GM12874 (cell line): ENCODE results near the gene BHLHE23.

Experiments used
- TF ChIP-seq, protein P1 (sequence below): IDR thresholded peaks from 2 replicates; pipeline ENCODE4 v1.5.1; 2011; ENCODE audit warnings: low read depth, mild to moderate bottlenecking, control low read depth, low read length, moderate library complexity; ENCODE audit not compliant: insufficient read depth

BHLHE23 gene

DNA sequence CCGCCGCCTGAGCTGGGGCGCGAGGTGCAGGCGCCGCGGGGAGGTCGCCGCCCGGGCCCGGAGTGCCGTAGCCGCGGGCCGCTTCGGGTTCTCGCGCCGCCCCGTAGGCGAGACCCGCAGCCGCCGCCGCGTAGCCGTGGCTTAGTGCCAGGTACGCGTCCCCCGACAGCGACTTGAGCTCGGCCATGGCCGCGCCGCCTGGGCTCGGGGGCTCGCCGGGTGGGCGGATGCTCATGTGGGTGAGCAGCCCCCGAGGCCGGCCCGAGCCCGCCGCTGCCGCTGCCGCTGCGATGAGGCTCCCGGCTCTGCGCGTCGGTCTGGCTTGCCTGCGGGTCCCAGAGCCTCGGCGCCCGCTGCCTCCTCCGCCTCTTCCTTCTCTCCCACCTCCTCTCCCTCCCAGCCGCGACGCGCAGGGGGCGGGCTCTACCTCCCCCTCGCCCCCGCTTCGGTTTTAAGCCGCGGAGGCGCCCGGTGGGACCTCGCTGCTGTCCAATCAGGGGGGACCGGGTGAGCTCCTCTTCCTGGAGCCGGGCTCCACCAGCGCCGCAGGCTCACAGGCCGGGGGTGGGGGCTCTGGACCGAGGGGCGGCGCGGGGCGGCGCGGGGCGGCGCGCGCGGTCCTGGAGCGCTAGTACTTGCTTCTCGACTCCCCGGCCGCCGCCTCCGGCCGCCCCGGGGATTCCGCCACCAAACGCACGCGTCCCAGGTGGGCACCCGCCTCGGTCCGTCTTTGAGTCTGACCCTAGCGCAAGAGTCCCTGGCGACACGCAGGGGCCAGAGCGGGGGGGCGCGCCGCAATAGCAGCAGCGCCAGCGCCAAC lies at the start of gene BHLHE23:
TSS of gene BHLHE23 (minus strand) at position 425 of the 820 bp plus-strand sequence. CDS start at position 235, 190 bp downstream.
- TF ChIP-seq, protein P1, sequence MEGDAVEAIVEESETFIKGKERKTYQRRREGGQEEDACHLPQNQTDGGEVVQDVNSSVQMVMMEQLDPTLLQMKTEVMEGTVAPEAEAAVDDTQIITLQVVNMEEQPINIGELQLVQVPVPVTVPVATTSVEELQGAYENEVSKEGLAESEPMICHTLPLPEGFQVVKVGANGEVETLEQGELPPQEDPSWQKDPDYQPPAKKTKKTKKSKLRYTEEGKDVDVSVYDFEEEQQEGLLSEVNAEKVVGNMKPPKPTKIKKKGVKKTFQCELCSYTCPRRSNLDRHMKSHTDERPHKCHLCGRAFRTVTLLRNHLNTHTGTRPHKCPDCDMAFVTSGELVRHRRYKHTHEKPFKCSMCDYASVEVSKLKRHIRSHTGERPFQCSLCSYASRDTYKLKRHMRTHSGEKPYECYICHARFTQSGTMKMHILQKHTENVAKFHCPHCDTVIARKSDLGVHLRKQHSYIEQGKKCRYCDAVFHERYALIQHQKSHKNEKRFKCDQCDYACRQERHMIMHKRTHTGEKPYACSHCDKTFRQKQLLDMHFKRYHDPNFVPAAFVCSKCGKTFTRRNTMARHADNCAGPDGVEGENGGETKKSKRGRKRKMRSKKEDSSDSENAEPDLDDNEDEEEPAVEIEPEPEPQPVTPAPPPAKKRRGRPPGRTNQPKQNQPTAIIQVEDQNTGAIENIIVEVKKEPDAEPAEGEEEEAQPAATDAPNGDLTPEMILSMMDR: no peak

GRCh38 chr20:63055575-63056235 lies 48.9 kb upstream of the BHLHE23 start:
- TF ChIP-seq, protein P1: no peak

DNA sequence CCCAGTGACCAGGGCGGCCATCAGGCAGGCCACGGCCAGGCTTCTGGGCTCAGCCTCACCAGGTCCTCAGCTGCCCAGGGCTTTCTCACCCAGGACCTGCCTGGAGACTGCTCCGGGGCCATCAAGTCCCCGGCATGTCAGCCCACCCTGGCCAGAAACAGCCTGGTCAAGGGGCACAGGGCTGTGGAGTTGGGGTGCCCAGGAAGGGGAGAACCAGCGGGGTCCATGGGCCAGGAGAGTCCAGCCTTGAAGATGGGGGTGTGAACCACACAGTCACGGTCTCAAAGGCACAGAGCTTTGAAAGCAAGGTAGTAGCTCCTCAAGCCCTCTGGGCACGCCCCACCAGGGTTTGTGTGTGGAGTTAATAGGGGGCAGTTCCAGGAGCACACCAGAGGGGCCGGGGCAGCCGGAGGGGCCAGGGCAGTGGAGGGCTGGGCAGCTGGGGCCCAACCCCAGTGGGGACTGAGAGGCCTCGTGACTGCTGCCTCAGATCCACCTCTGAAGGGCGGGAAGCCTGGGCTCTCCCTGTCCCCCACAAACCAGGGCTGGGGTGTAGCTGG lies 48.0 kb upstream of the BHLHE23 start:
- TF ChIP-seq, protein P1: no peak

- TF ChIP-seq, protein P1: no peak
Observed at GRCh38 chr20:63054103-63054474, 47.3 kb upstream of the BHLHE23 start.

GRCh38 chr20:63053432-63054102 lies 46.8 kb upstream of the BHLHE23 start:
- TF ChIP-seq, protein P1: no peak

DNA sequence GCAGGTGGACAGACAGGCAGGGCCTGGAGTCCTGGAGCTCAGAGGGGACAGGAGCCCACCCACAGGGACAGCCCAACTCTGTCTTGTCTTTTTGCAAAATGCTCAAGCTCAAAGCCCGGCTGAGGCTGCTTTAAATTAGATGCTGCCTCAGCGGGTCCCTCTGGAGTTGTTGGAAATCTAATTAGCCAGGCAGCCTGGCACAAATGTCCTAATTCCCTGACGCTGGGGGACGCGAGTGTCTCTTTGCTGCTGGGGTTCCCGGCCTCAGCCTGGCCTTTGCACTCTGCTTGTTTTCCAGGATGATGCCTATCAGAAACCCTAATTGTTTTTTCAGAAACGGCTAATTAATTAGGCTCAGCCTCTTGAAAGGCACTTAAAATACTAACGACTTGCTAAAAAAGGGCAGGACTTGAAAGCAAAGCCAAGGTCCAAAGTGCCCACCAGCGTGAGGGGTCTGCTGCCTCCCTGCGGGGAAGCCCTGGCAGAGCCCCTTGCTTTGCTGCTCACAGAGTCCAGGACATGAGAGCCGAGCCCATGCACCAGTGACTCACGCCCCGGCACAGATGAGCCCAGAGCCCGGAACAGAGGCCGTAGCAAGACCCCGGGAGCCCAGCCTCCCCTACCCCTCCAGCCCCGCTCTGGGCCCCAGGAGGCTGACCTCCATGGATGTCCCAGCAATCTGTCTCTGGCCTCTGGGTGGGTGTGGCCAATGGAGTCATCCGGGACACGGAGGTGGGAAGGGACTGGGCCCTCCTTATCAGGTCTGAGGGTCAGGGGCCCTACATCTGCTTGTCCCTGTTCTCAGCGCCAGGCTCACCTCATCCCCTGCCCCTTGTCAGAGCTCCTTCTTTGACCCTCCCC lies 46.0 kb upstream of the BHLHE23 start:
- TF ChIP-seq, protein P1: no peak
